ENCODE measurements around the gene C1orf21.
A peak's percentile ranks its signal among the peaks of the same experiment; 100 is the strongest.
"Not testable (repeated sequence)": the region's sequence is repeated elsewhere in the genome, so short reads cannot be mapped to it uniquely, and the experiment has no call there.

Gene C1orf21, protein sequence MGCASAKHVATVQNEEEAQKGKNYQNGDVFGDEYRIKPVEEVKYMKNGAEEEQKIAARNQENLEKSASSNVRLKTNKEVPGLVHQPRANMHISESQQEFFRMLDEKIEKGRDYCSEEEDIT

DNA sequence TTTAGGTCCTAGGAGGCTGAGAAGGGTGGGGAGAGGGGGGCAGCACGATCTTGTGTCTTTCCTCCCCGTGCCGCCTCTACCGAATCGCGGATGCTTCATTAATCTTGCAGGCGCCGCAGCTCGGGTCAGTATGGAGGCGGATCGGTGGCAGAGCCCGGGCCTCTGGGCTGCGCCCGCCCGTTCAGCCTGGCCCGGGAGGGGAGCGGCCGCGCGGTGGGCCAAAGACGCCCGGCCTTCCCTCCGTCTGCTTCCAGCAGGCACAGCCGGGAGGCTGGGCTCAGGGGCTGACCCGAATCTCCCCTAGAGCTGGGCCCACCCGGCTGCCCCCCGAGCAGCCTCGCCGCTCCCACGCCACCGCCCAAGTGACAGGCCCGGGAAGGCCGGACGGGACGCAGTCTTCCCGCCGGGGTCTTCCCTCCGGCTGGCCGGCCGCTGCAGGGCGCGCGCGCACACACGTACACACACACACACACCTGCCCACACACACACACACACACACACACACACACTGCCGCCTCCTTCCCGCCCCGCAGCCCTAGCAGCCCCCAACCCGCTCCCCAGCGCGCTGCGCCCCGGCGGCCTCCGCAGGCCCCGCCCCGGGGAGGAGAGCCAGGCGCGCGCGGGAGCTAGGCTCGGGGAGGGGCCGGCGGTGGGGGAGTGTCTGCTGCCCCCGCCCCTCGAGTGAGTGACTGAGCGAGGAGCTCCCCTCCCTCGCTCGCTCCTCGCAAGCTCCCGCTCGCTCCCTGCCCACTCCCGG, at the start of gene C1orf21:
TSS of gene C1orf21 (plus strand) at position 718 of the 757 bp plus-strand sequence. CDS start 90,481 bp downstream, outside the sequence.
- peak; percentile 91 for DNase-seq

- not testable (repeated sequence) for DNase-seq
These were observed 49.0 kb upstream of the C1orf21 start for GRCh38 chr1:184337865-184338264.

- DNase-seq = no peak
These were observed 45.8 kb upstream of the C1orf21 start for GRCh38 chr1:184340984-184341383.

GRCh38 chr1:184350573-184350972, 36.3 kb upstream of the C1orf21 start:
- no peak for DNase-seq

DNA sequence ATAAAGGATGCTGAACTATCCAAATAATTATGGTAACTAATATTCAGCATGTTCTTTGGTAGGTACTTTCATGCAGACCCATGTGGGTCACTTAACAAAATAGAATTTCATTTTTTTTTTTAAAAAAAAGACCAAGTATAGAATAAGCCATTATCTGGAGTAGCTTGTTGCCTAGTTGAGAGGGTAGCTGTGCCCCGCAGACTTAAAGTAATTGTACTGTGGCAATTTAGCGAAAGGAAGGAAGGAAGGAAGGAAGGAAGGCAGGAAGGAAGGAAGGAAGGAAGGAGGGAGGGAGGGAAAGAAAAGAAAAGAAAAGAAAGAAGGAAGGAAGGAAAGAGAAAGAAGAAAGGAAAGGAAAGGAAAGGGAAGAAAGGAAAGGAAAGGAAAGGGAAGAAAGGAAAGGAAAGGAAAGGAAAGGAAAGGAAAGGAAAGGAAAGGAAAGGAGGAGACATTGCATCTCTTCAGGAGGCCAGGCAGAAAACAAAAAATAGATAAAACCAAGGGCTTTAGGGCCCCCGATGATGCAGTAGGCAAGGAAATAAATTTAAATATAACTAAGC, 35.3 kb upstream of the C1orf21 start:
- DNase-seq = no peak

- no peak for DNase-seq
These were observed 34.1 kb upstream of the C1orf21 start for GRCh38 chr1:184352776-184353175.

- DNase-seq = no peak
These were observed 32.1 kb upstream of the C1orf21 start for GRCh38 chr1:184354719-184355118.

GRCh38 chr1:184356891-184357290, 29.9 kb upstream of the C1orf21 start:
- no peak for DNase-seq

GRCh38 chr1:184358256-184358655, 28.6 kb upstream of the C1orf21 start:
- no peak for DNase-seq

GRCh38 chr1:184359909-184360308, 26.9 kb upstream of the C1orf21 start:
- DNase-seq = no peak

DNA sequence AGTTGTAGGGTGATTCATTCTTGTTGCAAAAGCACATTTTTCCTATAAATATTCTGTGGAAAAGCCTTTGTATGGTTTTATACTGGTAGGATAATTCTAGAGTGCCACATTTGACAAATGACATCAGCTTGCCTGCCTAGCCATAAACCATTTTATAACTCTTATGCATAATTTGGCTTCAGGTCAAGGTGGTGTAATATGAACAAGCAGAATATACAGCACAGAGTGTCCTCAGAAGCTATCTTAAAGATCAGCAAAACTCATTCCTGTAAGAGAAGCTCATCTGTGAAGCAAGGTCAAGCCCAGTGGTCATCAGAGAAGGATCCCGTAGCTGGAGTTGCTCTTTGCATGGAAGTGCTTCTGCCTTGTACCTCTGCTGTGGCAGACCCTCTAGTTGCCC, 24.0 kb upstream of the C1orf21 start:
- no peak for DNase-seq

- no peak for DNase-seq
These were observed 21.1 kb upstream of the C1orf21 start for GRCh38 chr1:184365699-184366098.

DNA sequence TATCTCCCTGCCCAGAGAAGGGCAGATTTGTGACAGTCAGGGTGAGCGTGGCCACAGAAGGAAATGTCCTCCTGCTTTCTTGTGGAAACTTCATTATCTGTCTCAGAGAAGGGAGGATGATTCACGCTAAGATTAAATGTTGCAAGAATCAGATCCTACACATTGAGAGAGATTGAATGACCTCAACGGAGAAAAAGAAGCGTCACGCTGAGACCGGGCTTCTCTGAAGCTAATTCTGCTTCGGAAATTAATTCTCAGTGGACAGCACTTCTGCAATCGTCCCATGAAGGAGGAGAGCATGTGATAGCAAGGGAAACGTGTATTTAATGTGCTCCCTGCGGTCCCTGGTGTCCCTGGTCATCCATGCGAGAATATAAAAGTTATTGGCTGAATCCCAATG, 19.8 kb upstream of the C1orf21 start:
- no peak for DNase-seq

- no peak for DNase-seq
These were observed 19.3 kb upstream of the C1orf21 start for GRCh38 chr1:184367427-184368038.

- DNase-seq = no peak
These were observed 18.5 kb upstream of the C1orf21 start for GRCh38 chr1:184368354-184368753.

DNA sequence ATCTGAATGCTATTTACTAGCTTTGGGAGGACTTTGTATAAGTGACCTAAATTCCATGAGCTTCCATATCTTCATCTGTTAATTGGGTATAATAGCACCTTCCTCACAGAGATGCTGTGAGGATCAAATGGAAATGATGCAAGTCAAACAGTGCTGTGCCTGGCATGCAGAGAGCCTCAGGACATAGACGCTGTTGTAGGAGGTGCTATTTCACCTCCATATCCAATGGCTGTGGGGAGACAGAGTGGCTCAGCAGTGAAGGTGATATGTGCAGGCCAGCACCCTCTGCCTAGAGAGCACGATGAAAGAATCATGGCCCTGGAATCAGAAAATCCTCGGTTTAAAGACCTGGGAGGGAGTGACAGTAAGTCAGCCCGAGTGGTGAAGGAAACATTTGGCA, 16.0 kb upstream of the C1orf21 start:
- DNase-seq = no peak

DNA sequence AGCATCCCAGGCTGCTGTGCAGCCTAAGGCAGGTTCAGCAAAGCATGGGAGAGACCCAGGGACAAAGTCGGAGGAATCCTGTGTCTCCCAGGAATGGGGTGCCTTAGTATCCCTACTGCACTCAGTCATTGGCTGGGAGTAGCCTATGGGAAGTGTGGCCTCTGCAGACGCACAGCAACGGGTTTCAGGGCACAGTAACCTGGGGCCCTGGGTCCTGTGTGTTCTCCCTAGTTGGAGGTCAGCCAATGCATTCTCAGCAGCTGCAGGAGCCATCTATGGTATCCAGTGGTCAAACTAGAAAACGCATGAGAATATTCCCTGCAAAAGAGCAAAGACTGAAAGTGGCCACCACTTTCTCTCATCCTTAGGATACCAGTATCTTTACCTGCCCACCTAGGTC, 13.7 kb upstream of the C1orf21 start:
- no peak for DNase-seq

- DNase-seq = no peak
These were observed 10.5 kb upstream of the C1orf21 start for GRCh38 chr1:184376369-184376768.

GRCh38 chr1:184379111-184379752, 7.6 kb upstream of the C1orf21 start:
- no peak for DNase-seq

- no peak for DNase-seq
These were observed 6.4 kb upstream of the C1orf21 start for GRCh38 chr1:184380468-184380867.

GRCh38 chr1:184383772-184384323, 3.0 kb upstream of the C1orf21 start:
- DNase-seq = no peak

GRCh38 chr1:184385865-184386311, 941 bp upstream of the C1orf21 start:
- DNase-seq = no peak

GRCh38 chr1:184387069-184387475, 243 bp downstream of the C1orf21 start:
- no peak for DNase-seq

Data from NCI-H1105 (cell line).